ENCODE results near the gene PTPRJ.
"Not testable (repeated sequence)": the region's sequence is repeated elsewhere in the genome, so short reads cannot be mapped to it uniquely, and the experiment has no call there.

Gene PTPRJ

GRCh38 chr11:48168815-48169214, 188.5 kb downstream of the PTPRJ start:
- DNase-seq = no peak

DNA sequence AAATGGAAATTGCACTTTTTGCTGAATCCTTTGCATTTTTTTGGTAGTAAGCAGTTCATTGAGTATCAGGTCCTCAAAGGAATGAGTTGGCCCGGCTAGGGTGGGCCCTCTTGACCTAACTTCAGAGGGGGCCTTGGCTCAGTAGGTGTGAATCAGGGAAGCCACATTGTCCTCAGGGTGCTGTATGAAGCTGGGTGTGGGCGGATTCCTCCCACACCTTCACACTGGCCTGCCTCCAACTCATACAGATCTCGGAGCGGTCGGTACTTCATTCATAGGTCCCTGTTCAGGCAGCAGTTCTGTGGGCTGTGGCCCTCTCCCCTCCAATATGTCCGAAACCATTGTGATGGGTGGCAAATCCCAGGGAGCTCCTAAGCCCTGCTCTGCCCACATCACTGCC, 188.9 kb downstream of the PTPRJ start:
- no peak for DNase-seq

- peak; percentile 17 for DNase-seq
Observed at GRCh38 chr11:48169717-48170116, 189.4 kb downstream of the PTPRJ start.

GRCh38 chr11:48170241-48171233, 190.2 kb downstream of the PTPRJ start:
- DNase-seq = peak; percentile 80

- DNase-seq = peak; percentile 67
Observed at GRCh38 chr11:48172818-48173609, 192.7 kb downstream of the PTPRJ start.

GRCh38 chr11:48177661-48178060, 197.3 kb downstream of the PTPRJ start:
- no peak for DNase-seq

DNA sequence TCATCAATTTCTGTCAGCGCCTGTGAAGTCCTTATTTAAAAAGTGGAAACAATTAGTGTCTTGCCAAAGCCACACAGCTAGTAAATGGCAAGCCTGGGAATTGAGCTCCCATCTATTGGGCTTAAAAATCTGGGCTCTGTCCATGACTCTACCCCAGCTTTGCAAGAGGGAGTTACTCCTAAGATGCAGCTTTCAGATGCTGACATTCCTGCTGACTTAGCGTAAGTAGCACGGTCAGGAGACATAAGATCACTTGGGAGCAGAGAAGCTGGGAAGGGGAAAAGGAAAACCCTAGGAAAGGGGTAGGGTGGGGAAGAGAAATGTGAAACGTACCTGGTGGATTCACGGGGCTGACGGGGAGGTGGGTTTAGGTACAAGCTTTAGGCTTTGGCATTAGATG, 200.3 kb downstream of the PTPRJ start:
- no peak for DNase-seq

- DNase-seq = no peak
Observed at GRCh38 chr11:48182860-48183526, 202.6 kb downstream of the PTPRJ start.

DNA sequence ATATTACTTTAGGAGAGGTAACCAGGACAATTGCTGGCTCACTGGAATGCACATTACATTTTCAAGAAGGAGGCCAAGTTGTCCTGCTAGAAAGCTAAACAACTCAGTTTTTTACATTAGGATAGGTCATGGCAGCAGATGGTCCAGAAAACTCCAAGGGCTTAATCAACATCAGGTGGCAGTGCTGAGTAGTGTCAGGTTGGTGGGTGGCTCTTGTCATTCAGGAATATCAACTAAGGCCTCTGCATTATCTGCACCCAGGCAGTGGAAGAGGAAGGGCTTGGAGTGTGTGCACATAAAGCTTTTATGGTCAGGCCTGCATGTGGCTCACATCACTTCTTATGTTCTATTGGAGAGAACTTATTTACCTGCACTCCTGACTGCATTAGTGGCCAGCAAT, 204.1 kb downstream of the PTPRJ start:
- no peak for DNase-seq

DNA sequence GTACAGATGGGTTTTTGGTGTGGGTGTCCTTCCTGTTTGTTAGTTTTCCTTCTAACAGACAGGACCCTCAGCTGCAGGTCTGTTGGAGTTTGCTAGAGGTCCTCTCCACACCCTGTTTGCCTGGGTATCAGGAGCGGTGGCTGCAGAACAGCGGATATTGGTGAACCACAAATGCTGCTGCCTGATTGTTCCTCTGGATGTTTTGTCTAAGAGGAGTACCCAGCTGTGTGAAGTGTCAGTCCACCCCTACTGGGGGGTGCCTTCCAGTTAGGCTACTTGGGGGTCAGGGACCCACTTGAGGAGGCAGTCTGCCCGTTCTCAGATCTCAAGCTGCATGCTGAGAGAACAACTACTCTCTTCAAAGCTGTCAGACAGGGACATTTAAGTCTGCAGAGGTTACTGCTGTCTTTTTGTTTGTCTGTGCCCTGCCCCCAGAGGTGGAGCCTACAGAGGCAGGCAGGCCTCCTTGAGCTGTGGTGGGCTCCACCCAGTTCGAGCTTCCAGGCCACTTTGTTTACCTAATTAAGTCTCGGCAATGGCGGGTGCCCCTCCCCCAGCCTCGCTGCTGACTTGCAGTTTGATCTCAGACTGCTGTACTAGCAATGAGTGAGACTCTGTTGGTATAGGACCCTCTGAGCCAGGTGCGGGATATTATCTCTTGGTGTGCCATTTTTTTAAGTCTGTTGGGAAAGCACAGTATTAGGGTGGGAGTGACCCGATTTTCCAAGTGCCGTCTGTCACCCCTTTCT, 210.7 kb downstream of the PTPRJ start:
- DNase-seq = not testable (repeated sequence)

DNA sequence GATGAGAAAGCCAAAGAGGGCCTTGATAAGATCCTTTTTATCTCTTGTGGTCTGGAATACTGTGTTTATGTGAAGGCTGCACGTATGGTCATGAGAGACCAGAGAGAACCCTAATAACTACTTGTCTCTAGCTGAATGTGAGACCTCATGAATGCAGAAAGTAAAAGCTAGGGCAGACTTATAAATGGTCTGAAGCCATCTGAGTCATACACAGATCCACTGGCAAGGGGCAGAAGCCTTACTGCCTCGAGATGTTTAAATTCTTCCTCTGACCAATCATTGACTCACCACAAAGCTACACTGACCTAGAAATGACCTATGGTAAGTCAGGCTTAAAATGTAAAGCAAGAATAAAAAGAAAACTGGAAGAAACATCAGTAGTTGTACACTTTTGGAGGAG, 213.5 kb downstream of the PTPRJ start:
- DNase-seq = peak; percentile 8

GRCh38 chr11:48207881-48208280, 227.5 kb downstream of the PTPRJ start:
- no peak for DNase-seq

DNA sequence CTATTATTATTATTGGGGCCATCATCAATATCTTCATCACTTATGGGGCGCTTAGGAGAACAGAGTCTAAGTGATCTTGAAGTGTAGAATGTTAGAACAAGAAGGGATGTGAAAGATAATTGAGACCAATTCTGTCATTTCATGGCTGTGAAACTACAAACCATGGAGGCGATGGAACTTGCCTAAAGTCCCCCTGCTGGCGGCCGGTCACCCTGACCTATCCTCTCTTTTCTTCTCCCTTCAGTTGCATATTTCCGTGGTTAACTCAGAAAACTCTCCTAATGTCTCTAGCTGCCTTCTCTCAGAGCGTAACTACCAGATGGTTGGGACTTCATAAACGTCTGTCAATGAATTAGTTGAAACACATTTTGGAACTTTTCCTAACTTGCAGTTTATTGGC, 229.7 kb downstream of the PTPRJ start:
- DNase-seq = peak; percentile 1

- DNase-seq = no peak
Observed at GRCh38 chr11:48216510-48216909, 236.2 kb downstream of the PTPRJ start, which contains the start of gene OR4B1. OR4B1 (plus strand) TSS chr11:48216810; CDS start chr11:48216810, 0 bp downstream.
